Activated CD8-positive, alpha-beta T cell treated with anti-CD3 and anti-CD28 coated beads for 36 hours (primary cell): ENCODE data around the gene CACNG3. TPM values are rescaled to one million over a fixed set of nuclear protein-coding genes. Genes with fewer than 3 reads are reported as not detected.

Experiments
- ATAC-seq: fragments of 200-7000 bp; cut with Tn5 transposase; one replicate; pipeline ENCODE4 v1.10.0; 2021; ENCODE audit warnings: mild to moderate bottlenecking, moderate library complexity
- CTCF ChIA-PET: fragments of 350-600 bp; sonication (Branson Sonifier 250); formaldehyde crosslinking; loops from one replicate; lab custom pipeline; 2021; ENCODE audit warnings: antibody characterized with exemption; lab: Charles Lee
- POLR2A ChIA-PET: fragments of 350-600 bp; sonication (Branson Sonifier 250); formaldehyde crosslinking; loops from one replicate; lab custom pipeline; 2021; ENCODE audit warnings: antibody characterized with exemption; lab: Charles Lee
- DNase-seq: peaks from one replicate; pipeline ENCODE4 v3.0.0-alpha.2; 2020
- H3K27ac Mint-ChIP-seq: one replicate; pipeline ENCODE4 v1.8.0; 2021; ENCODE audit warnings: mild to moderate bottlenecking, mixed read lengths
- H3K27me3 Mint-ChIP-seq: one replicate; pipeline ENCODE4 v1.8.0; 2021; ENCODE audit warnings: mixed read lengths
- H3K36me3 Mint-ChIP-seq: one replicate; pipeline ENCODE4 v1.8.0; 2021; ENCODE audit warnings: low read depth, mixed read lengths
- H3K4me1 Mint-ChIP-seq: one replicate; pipeline ENCODE4 v1.8.0; 2021; ENCODE audit warnings: low read depth, mixed read lengths
- H3K4me3 Mint-ChIP-seq: one replicate; pipeline ENCODE4 v1.8.0; 2021; ENCODE audit warnings: mild to moderate bottlenecking, moderate library complexity, mixed read lengths
- H3K9me3 Mint-ChIP-seq: one replicate; pipeline ENCODE4 v1.8.0; 2021; ENCODE audit warnings: mixed read lengths
- intact Hi-C: fragments of 100-400 bp; cut with micrococcal nuclease; formaldehyde crosslinking; loops from one replicate; pipeline ENCODE4 v1.10.0; 2022
- total RNA-seq, 2 experiments: library from RNA; stranded (reverse); gene quantifications; one replicate each; pipeline ENCODE4 v1.2.3, GENCODE V29; 2021
- TF ChIP-seq, protein P1 (sequence below): fragments of 200-600 bp; IDR thresholded peaks from one replicate; pipeline ENCODE4 v1.8.0; 2022; ENCODE audit warnings: antibody characterized with exemption, mild to moderate bottlenecking

Gene CACNG3
- total RNA-seq, 2 experiments from 2014 or later, result not detected

DNA sequence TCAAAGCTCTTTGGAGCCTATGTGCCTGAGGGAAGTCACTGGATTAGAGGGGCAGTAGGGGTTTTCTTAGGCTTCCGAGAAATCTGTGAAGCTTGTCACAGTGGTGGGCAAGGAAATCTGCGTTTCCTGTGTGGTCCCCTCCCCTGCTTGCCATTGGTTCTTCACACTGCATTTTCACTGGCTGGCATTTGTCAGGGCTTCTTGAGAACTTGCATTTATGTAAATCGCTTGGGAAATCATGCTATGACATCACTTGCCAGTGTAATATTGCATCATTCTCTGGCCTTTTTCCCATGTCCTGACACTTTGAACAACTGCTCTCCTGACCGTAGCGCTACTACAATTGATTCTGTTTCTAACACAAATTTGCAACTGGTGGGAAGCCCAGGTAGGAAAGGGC lies 1.8 kb downstream of the CACNG3 start:
- H3K36me3 Mint-ChIP-seq, result no peaks in the 10 kb centered on the region
- ChIA-PET CTCF (no interaction called here), POLR2A (no interaction called here)
- H3K27ac Mint-ChIP-seq, result no peak overlapping the region
- no peak for ATAC-seq
- H3K4me1 Mint-ChIP-seq, result no peaks in the 10 kb centered on the region
- no peak for DNase-seq
- peaks cover 72% of the 10 kb centered on the region for H3K27me3 Mint-ChIP-seq
- H3K9me3 Mint-ChIP-seq, result no peaks in the 10 kb centered on the region
- H3K4me3 Mint-ChIP-seq, result no peak overlapping the region
- intact Hi-C loops, result loop anchor here (10.0 kb wide), 1 partner anchor 247 kb away; no protein-coding TSS in a partner anchor
- TF ChIP-seq, protein P1, sequence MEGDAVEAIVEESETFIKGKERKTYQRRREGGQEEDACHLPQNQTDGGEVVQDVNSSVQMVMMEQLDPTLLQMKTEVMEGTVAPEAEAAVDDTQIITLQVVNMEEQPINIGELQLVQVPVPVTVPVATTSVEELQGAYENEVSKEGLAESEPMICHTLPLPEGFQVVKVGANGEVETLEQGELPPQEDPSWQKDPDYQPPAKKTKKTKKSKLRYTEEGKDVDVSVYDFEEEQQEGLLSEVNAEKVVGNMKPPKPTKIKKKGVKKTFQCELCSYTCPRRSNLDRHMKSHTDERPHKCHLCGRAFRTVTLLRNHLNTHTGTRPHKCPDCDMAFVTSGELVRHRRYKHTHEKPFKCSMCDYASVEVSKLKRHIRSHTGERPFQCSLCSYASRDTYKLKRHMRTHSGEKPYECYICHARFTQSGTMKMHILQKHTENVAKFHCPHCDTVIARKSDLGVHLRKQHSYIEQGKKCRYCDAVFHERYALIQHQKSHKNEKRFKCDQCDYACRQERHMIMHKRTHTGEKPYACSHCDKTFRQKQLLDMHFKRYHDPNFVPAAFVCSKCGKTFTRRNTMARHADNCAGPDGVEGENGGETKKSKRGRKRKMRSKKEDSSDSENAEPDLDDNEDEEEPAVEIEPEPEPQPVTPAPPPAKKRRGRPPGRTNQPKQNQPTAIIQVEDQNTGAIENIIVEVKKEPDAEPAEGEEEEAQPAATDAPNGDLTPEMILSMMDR, result no peak

DNA sequence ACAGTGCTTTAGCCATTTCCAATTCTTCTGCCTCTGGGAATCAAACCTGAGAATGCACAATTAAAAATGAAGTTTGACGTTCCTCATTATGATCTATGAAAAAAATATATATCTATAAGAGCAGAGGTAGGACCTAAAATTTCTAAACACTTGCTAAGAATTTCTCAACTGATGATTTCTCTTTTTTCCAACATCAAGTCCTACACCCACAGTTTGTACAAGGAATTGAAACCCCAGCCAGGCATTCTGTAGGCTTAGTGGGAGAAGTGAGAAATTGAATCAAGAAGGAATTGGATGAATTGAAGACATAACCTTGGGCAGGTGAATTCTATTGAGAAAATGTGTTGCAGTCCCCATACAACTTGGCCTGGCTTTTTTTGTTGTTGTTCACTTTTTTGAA lies 2.7 kb downstream of the CACNG3 start:
- Mint-ChIP-seq H3K27me3 (peaks cover 68% of the 10 kb centered on the region), H3K9me3 (no peaks in the 10 kb centered on the region), H3K27ac (no peak overlapping the region), H3K4me1 (no peaks in the 10 kb centered on the region), H3K36me3 (no peaks in the 10 kb centered on the region), H3K4me3 (no peak overlapping the region)
- CTCF ChIA-PET, result no interaction called here
- TF ChIP-seq, protein P1, result no peak
- ATAC-seq (no peak), DNase-seq (no peak)
- POLR2A ChIA-PET, result no interaction called here
- intact Hi-C loops, result loop anchor here (10.0 kb wide), 1 partner anchor 246 kb away; no protein-coding TSS in a partner anchor

DNA sequence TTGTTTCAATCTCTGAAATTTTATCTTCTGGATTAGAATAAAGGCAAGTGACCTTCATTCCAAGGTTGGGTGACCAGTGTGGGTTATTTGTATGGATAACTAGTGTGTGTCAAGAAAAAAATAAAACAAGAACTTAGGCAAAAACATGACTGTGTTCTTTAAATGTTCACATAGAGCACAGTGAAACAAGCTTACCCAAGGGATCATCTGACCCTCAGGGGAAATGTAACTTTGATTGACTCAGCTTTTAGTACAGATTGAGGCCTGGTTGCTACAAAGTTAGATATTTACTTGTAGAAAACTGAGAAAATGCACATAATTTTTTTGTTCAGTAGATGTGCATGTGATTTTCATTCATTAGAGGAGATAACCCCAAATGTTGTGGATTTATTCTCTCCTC lies 6.7 kb downstream of the CACNG3 start:
- DNase-seq (no peak), ATAC-seq (no peak)
- TF ChIP-seq, protein P1, result no peak
- peaks cover 3% of the 10 kb centered on the region for H3K9me3 Mint-ChIP-seq
- POLR2A ChIA-PET, result interaction anchor here (0.5 kb wide), 1 partner anchor 216 kb away, joined by 3 read pairs; no protein-coding TSS in a partner anchor
- peaks cover 36% of the 10 kb centered on the region for H3K27me3 Mint-ChIP-seq
- no peak overlapping the region for H3K27ac Mint-ChIP-seq
- intact Hi-C loops, result no loop called here
- no peaks in the 10 kb centered on the region for H3K36me3 Mint-ChIP-seq
- no peaks in the 10 kb centered on the region for H3K4me1 Mint-ChIP-seq
- no peak overlapping the region for H3K4me3 Mint-ChIP-seq
- CTCF ChIA-PET, result interaction anchor here (1.4 kb wide), 1 partner anchor 10 kb away, joined by 5 read pairs; no protein-coding TSS in a partner anchor

DNA sequence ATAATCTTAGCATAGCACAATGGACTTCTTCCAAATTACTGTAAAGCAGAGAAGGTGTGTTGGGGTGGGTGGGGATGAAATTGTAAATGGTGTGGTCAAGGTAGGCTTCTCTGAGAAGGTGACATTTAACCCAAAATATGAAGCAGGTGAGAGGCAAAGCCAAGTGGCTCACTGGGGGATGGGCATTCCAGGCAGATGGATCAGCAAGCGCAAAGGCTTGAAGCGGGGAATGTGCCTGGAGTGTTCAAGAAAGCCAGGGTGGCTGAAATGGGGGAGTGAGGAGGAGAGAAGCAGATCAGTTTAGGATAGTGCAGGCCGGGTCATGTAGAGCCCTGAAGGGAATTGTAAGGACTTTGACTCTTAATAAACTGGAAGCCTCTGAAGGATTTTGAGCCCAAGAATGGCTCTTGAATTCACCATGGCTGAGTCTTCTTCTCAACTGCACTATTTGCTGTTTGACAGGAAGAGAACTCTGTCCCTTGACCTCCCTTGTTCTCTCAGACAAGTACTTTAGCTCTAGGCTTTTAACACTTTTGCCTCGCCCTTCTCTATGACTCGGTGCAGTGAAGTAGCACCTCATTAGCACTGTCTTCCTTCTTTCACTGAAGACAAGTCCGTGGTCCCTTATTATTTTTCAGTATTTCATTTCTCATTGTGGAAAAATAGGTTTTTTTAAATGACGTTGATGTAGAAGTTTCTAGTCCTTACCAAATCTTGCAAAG lies 14.7 kb downstream of the CACNG3 start:
- intact Hi-C loops, result no loop called here
- ChIA-PET POLR2A (no interaction called here), CTCF (interaction anchor here (0.6 to 1.3 kb wide), 3 partner anchors 17 to 939 kb away, joined by 3 to 5 read pairs (median 3); no protein-coding TSS in a partner anchor)
- Mint-ChIP-seq H3K27ac (no peak overlapping the region), H3K27me3 (peaks cover 22% of the 10 kb centered on the region), H3K4me3 (no peak overlapping the region), H3K4me1 (no peaks in the 10 kb centered on the region), H3K9me3 (peaks cover under 1% of the 10 kb centered on the region), H3K36me3 (no peaks in the 10 kb centered on the region)
- no peak for ATAC-seq
- TF ChIP-seq, protein P1, result no peak
- no peak for DNase-seq

DNA sequence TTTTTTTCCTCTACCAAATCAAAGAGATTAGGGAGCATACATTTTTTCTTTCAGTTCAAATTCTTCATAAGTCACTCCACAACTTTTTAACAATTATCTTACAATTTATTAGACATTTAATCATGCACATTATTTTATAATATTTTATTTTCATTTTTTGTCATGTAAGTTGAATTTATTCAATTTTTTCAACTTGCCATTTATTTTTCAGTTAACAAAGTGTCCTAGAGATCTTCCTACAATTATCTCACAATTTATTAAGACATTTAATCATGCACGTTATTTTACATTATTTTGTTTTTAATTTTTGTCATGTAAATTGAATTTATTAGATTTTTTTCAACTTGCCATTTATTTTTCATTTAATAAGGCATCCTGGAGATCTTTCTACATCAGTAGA lies 16.2 kb downstream of the CACNG3 start:
- Mint-ChIP-seq H3K27me3 (peaks cover 22% of the 10 kb centered on the region), H3K36me3 (no peaks in the 10 kb centered on the region), H3K4me3 (no peak overlapping the region), H3K4me1 (no peaks in the 10 kb centered on the region), H3K9me3 (no peaks in the 10 kb centered on the region), H3K27ac (no peak overlapping the region)
- no peak for ATAC-seq
- TF ChIP-seq, protein P1, result no peak
- intact Hi-C loops, result no loop called here
- ChIA-PET CTCF (no interaction called here), POLR2A (no interaction called here)
- no peak for DNase-seq
